ENCODE results near the gene GPX2.

Gene GPX2

GRCh38 chr14:64910847-64911495 is 31.6 kb downstream of the GPX2 start:
- no peaks in the 10 kb centered on the region for H3K79me1 ChIP-seq (replicated peaks; ENCODE audit: low read length, poor library complexity, severe bottlenecking)
- peaks cover 2% of the 10 kb centered on the region for H3K4me1 ChIP-seq (ENCODE audit: control insufficient read depth, insufficient read depth, low read depth, low read length)
- H2AFZ ChIP-seq (ENCODE audit: low read depth, low read length), result no peak overlapping the region
- no peak overlapping the region for H3K18ac ChIP-seq (ENCODE audit: low read depth in 1 of 2, low read length in 2 of 2)
- no peak overlapping the region for H2BK12ac ChIP-seq (ENCODE audit: low read length in 2 of 2)
- H3K27me3 ChIP-seq (ENCODE audit: control insufficient read depth in 1 of 2, insufficient read depth in 1 of 2, low read length in 2 of 2), result peaks cover 9 to 30% of the 10 kb centered on the region in 2 experiments
- no peak overlapping the region for H3K23ac ChIP-seq (ENCODE audit: low read length in 2 of 2)
- DNase-seq, result peak; percentile 63
- H2BK15ac ChIP-seq (ENCODE audit: low read depth, poor library complexity, severe bottlenecking), result no peak overlapping the region
- no peak overlapping the region for H3K4ac ChIP-seq (ENCODE audit: low read depth in 1 of 2, low read length in 2 of 2)
- no peak overlapping the region for H2BK5ac ChIP-seq (ENCODE audit: low read depth, low read length, poor library complexity, severe bottlenecking)
- H3K14ac ChIP-seq (ENCODE audit: low read length in 2 of 2), result no peak overlapping the region
- no peak overlapping the region for H3K4me3 ChIP-seq (ENCODE audit: insufficient read depth in 1 of 2, low read depth in 1 of 2, low read length in 2 of 2)
- H4K8ac ChIP-seq (ENCODE audit: low read length), result no peak overlapping the region
- H4K91ac ChIP-seq (ENCODE audit: low read length), result no peak overlapping the region
- no peaks in the 10 kb centered on the region for H3K9me3 ChIP-seq (ENCODE audit: control insufficient read depth, low read length)
- WGBS, result 6% methylated on average over 2 of the region's 3 CpGs
- H3K4me2 ChIP-seq (ENCODE audit: low read length, poor library complexity, severe bottlenecking), result no peak overlapping the region
- H3K27ac ChIP-seq (ENCODE audit: low read length, poor library complexity, severe bottlenecking), result no peak overlapping the region
- no peak overlapping the region for H2BK120ac ChIP-seq (ENCODE audit: low read depth, low read length)
- H3K36me3 ChIP-seq (ENCODE audit: control insufficient read depth in 1 of 2, insufficient read depth in 2 of 2, low read depth in 1 of 2, low read length in 2 of 2), result no peaks in the 10 kb centered on the region
- no peak overlapping the region for H2AK5ac ChIP-seq (ENCODE audit: low read length, severe bottlenecking)
- no peak overlapping the region for H3K9ac ChIP-seq (ENCODE audit: low read length)

GRCh38 chr14:64906022-64906421 is 36.5 kb downstream of the GPX2 start:
- 83% methylated on average over 6 of the region's 6 CpGs for whole genome bisulfite sequencing
- H3K4ac ChIP-seq (ENCODE audit: low read depth in 1 of 2, low read length in 2 of 2), result no peak overlapping the region
- H2BK5ac ChIP-seq (ENCODE audit: low read depth, low read length, poor library complexity, severe bottlenecking), result no peak overlapping the region

GRCh38 chr14:64899958-64900357 is 42.6 kb downstream of the GPX2 start:
- no peak overlapping the region for H2BK15ac ChIP-seq (ENCODE audit: low read depth, poor library complexity, severe bottlenecking)
- H3K4me1 ChIP-seq (ENCODE audit: control insufficient read depth, insufficient read depth, low read depth, low read length), result no peaks in the 10 kb centered on the region
- peaks cover 14 to 53% of the 10 kb centered on the region in 2 experiments for H3K27me3 ChIP-seq (ENCODE audit: control insufficient read depth in 1 of 2, insufficient read depth in 1 of 2, low read length in 2 of 2)

More at GRCh38 chr14:64906022-64906421, 36.5 kb downstream of the GPX2 start:
- no peak overlapping the region for H4K8ac ChIP-seq (ENCODE audit: low read length)
- H3K4me3 ChIP-seq (ENCODE audit: insufficient read depth in 1 of 2, low read depth in 1 of 2, low read length in 2 of 2), result no peak overlapping the region
- no peak overlapping the region for H3K27ac ChIP-seq (ENCODE audit: low read length, poor library complexity, severe bottlenecking)
- H3K23ac ChIP-seq (ENCODE audit: low read length in 2 of 2), result no peak overlapping the region
- H3K14ac ChIP-seq (ENCODE audit: low read length in 2 of 2), result no peak overlapping the region
- H3K27me3 ChIP-seq (ENCODE audit: control insufficient read depth in 1 of 2, insufficient read depth in 1 of 2, low read length in 2 of 2), result peaks cover 12 to 51% of the 10 kb centered on the region in 2 experiments
- H3K36me3 ChIP-seq (ENCODE audit: control insufficient read depth in 1 of 2, insufficient read depth in 2 of 2, low read depth in 1 of 2, low read length in 2 of 2), result no peaks in the 10 kb centered on the region
- no peak overlapping the region for H3K4me2 ChIP-seq (ENCODE audit: low read length, poor library complexity, severe bottlenecking)
- no peaks in the 10 kb centered on the region for H3K9me3 ChIP-seq (ENCODE audit: control insufficient read depth, low read length)
- H3K79me1 ChIP-seq (replicated peaks; ENCODE audit: low read length, poor library complexity, severe bottlenecking), result no peaks in the 10 kb centered on the region
- no peak overlapping the region for H2AK5ac ChIP-seq (ENCODE audit: low read length, severe bottlenecking)
- H2AFZ ChIP-seq (ENCODE audit: low read depth, low read length), result no peak overlapping the region
- H3K18ac ChIP-seq (ENCODE audit: low read depth in 1 of 2, low read length in 2 of 2), result no peak overlapping the region
- H4K91ac ChIP-seq (ENCODE audit: low read length), result no peak overlapping the region
- H3K9ac ChIP-seq (ENCODE audit: low read length), result no peak overlapping the region
- no peak overlapping the region for H2BK120ac ChIP-seq (ENCODE audit: low read depth, low read length)
- H2BK15ac ChIP-seq (ENCODE audit: low read depth, poor library complexity, severe bottlenecking), result no peak overlapping the region
- no peaks in the 10 kb centered on the region for H3K4me1 ChIP-seq (ENCODE audit: control insufficient read depth, insufficient read depth, low read depth, low read length)
- no peak overlapping the region for H2BK12ac ChIP-seq (ENCODE audit: low read length in 2 of 2)
- no peak for DNase-seq

GRCh38 chr14:64891839-64892375 is 50.6 kb downstream of the GPX2 start:
- WGBS, result 14% methylated on average over 1 of the region's 2 CpGs
- Histone ChIP-seq H3K4me1 (ENCODE audit: control insufficient read depth, insufficient read depth, low read depth, low read length) (no peaks in the 10 kb centered on the region), H3K4me2 (ENCODE audit: low read length, poor library complexity, severe bottlenecking) (no peak overlapping the region), H3K4me3 (ENCODE audit: insufficient read depth in 1 of 2, low read depth in 1 of 2, low read length in 2 of 2) (no peak overlapping the region), H3K9me3 (ENCODE audit: control insufficient read depth, low read length) (no peaks in the 10 kb centered on the region), H2AK5ac (ENCODE audit: low read length, severe bottlenecking) (no peak overlapping the region), H2BK12ac (ENCODE audit: low read length in 2 of 2) (no peak overlapping the region), H2BK15ac (ENCODE audit: low read depth, poor library complexity, severe bottlenecking) (no peak overlapping the region), H3K36me3 (ENCODE audit: control insufficient read depth in 1 of 2, insufficient read depth in 2 of 2, low read depth in 1 of 2, low read length in 2 of 2) (no peaks in the 10 kb centered on the region), H3K9ac (ENCODE audit: low read length) (no peak overlapping the region), H3K27me3 (ENCODE audit: control insufficient read depth in 1 of 2, insufficient read depth in 1 of 2, low read length in 2 of 2) (peaks cover 4 to 34% of the 10 kb centered on the region in 2 experiments), H3K23ac (ENCODE audit: low read length in 2 of 2) (no peak overlapping the region), H3K4ac (ENCODE audit: low read depth in 1 of 2, low read length in 2 of 2) (no peak overlapping the region), H3K14ac (ENCODE audit: low read length in 2 of 2) (no peak overlapping the region), H2BK5ac (ENCODE audit: low read depth, low read length, poor library complexity, severe bottlenecking) (no peak overlapping the region), H2BK120ac (ENCODE audit: low read depth, low read length) (no peak overlapping the region), H4K91ac (ENCODE audit: low read length) (no peak overlapping the region), H4K8ac (ENCODE audit: low read length) (no peak overlapping the region), H3K79me1 (replicated peaks; ENCODE audit: low read length, poor library complexity, severe bottlenecking) (no peaks in the 10 kb centered on the region), H2AFZ (ENCODE audit: low read depth, low read length) (no peak overlapping the region), H3K18ac (ENCODE audit: low read depth in 1 of 2, low read length in 2 of 2) (no peak overlapping the region), H3K27ac (ENCODE audit: low read length, poor library complexity, severe bottlenecking) (no peak overlapping the region)
- DNase-seq, result peak; percentile 74

More at GRCh38 chr14:64899958-64900357, 42.6 kb downstream of the GPX2 start:
- no CpG with 5 or more reads among the region's 1 CpG for WGBS
- no peak overlapping the region for H2BK5ac ChIP-seq (ENCODE audit: low read depth, low read length, poor library complexity, severe bottlenecking)
- H3K27ac ChIP-seq (ENCODE audit: low read length, poor library complexity, severe bottlenecking), result no peak overlapping the region
- no peak overlapping the region for H3K9ac ChIP-seq (ENCODE audit: low read length)
- H3K4ac ChIP-seq (ENCODE audit: low read depth in 1 of 2, low read length in 2 of 2), result no peak overlapping the region
- H4K91ac ChIP-seq (ENCODE audit: low read length), result no peak overlapping the region
- no peak overlapping the region for H3K14ac ChIP-seq (ENCODE audit: low read length in 2 of 2)
- H2BK12ac ChIP-seq (ENCODE audit: low read length in 2 of 2), result no peak overlapping the region
- H2AK5ac ChIP-seq (ENCODE audit: low read length, severe bottlenecking), result no peak overlapping the region
- no peak overlapping the region for H3K4me2 ChIP-seq (ENCODE audit: low read length, poor library complexity, severe bottlenecking)
- H3K79me1 ChIP-seq (replicated peaks; ENCODE audit: low read length, poor library complexity, severe bottlenecking), result no peaks in the 10 kb centered on the region
- no peaks in the 10 kb centered on the region for H3K9me3 ChIP-seq (ENCODE audit: control insufficient read depth, low read length)
- no peaks in the 10 kb centered on the region for H3K36me3 ChIP-seq (ENCODE audit: control insufficient read depth in 1 of 2, insufficient read depth in 2 of 2, low read depth in 1 of 2, low read length in 2 of 2)
- H3K23ac ChIP-seq (ENCODE audit: low read length in 2 of 2), result no peak overlapping the region
- no peak overlapping the region for H3K18ac ChIP-seq (ENCODE audit: low read depth in 1 of 2, low read length in 2 of 2)
- DNase-seq, result peak; percentile 23
- no peak overlapping the region for H4K8ac ChIP-seq (ENCODE audit: low read length)
- H2BK120ac ChIP-seq (ENCODE audit: low read depth, low read length), result no peak overlapping the region
- no peak overlapping the region for H3K4me3 ChIP-seq (ENCODE audit: insufficient read depth in 1 of 2, low read depth in 1 of 2, low read length in 2 of 2)
- H2AFZ ChIP-seq (ENCODE audit: low read depth, low read length), result no peak overlapping the region

Data from mesenchymal stem cell (in vitro differentiated cells and primary cell).